MV-4-11 (cell line): ENCODE measurements around the gene KCNN1.
A peak's percentile ranks its signal among the peaks of the same experiment; 100 is the strongest.

Experiments used
- DNase-seq: peaks from one replicate; lab custom pipeline; 2025; lab: John Stamatoyannopoulos, UW

Gene KCNN1

GRCh38 chr19:17947815-17948513 is 18.9 kb upstream of the KCNN1 start:
- peak; percentile 94 for DNase-seq

GRCh38 chr19:17948514-17948900 is 18.4 kb upstream of the KCNN1 start:
- DNase-seq: no peak

GRCh38 chr19:17948931-17949930 is 17.7 kb upstream of the KCNN1 start:
- DNase-seq: no peak

- no peak for DNase-seq
Measured at GRCh38 chr19:17949956-17950309, 17.0 kb upstream of the KCNN1 start.

GRCh38 chr19:17950310-17951156 is 16.4 kb upstream of the KCNN1 start:
- no peak for DNase-seq

GRCh38 chr19:17951157-17951989 is 15.5 kb upstream of the KCNN1 start:
- peak; percentile 25 for DNase-seq

- no peak for DNase-seq
Measured at GRCh38 chr19:17951990-17952976, 14.6 kb upstream of the KCNN1 start.

GRCh38 chr19:17953316-17953801 is 13.5 kb upstream of the KCNN1 start:
- no peak for DNase-seq

GRCh38 chr19:17953869-17954268 is 13.0 kb upstream of the KCNN1 start:
- DNase-seq: no peak

GRCh38 chr19:17954401-17954800 is 12.5 kb upstream of the KCNN1 start:
- DNase-seq: no peak

GRCh38 chr19:17957149-17957849 is 9.6 kb upstream of the KCNN1 start:
- DNase-seq: no peak

- no peak for DNase-seq
Measured at GRCh38 chr19:17957885-17958284, 9.0 kb upstream of the KCNN1 start.

GRCh38 chr19:17963936-17964691 is 2.8 kb upstream of the KCNN1 start:
- no peak for DNase-seq

- no peak for DNase-seq
Measured at GRCh38 chr19:17965370-17966128, 1.4 kb upstream of the KCNN1 start.

GRCh38 chr19:17966129-17966483 is 801 bp upstream of the KCNN1 start:
- no peak for DNase-seq

GRCh38 chr19:17967257-17968051 is 547 bp downstream of the KCNN1 start:
- DNase-seq: no peak

GRCh38 chr19:17968362-17968761 is 1.5 kb downstream of the KCNN1 start:
- DNase-seq: no peak
